GM23338 (cell line): ENCODE measurements around the gene EZH1.
"Not testable (repeated sequence)": the region's sequence is repeated elsewhere in the genome, so short reads cannot be mapped to it uniquely, and the experiment has no call there.

Experiments used
- CTCF ChIP-seq, 2 experiments: fragments of 200-600 bp in 1 of 2; sonication (generic) in 1 of 2; conservative IDR thresholded peaks; 2 replicates each; pipeline versions ENCODE4 v1.5.1 to v1.6.1; 2016 to 2017; ENCODE audit warnings: antibody characterized with exemption in 2 of 2, low read depth in 2 of 2, mild to moderate bottlenecking in 2 of 2, moderate library complexity in 1 of 2
- POLR2AphosphoS5 ChIP-seq: IDR thresholded peaks from 2 replicates; pipeline ENCODE4 v1.6.1; 2016; ENCODE audit warnings: antibody characterized with exemption, low read depth

DNA sequence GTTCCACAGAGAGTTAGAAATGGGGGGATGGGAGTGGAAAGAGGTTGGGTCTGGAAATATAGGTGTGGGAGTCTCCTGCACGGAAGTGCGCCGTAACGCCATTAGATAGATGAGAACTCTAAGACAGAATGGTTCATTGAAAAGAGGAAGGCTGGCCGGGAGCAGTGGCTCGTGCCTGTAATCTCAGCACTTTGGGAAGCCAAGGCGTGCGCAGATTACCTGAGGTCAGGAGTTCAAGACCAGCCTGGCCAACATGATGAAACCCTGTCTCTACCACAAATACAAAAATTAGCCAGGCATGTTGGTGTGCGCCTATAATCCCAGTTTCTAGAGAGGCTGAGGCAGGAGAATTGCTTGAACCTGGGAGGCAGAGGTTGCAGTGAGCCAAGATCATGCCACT, 23.2 kb upstream of the EZH1 start:
- not testable (repeated sequence) for TF ChIP-seq CTCF (conservative IDR thresholded peaks at IDR 0.05; ENCODE audit: low read depth in 2 of 2); POLR2AphosphoS5
